IMR-90 (cell line): ENCODE measurements around the gene VPS52.

Experiments
- CEBPB ChIP-seq: IDR thresholded peaks from 2 replicates; pipeline ENCODE4 v1.6.1; 2012; ENCODE audit warnings: low read depth, low read length, improper control_type of control experiment
- CTCF ChIP-seq: conservative IDR thresholded peaks from 2 replicates; pipeline ENCODE4 v1.5.1; 2012; ENCODE audit warnings: mild to moderate bottlenecking, low read depth, low read length, improper control_type of control experiment
- MAZ ChIP-seq: IDR thresholded peaks from 2 replicates; pipeline ENCODE4 v1.6.1; 2012; ENCODE audit warnings: low read depth, mild to moderate bottlenecking, low read length, improper control_type of control experiment, moderate library complexity, borderline replicate concordance
- MXI1 ChIP-seq: IDR thresholded peaks from 2 replicates; pipeline ENCODE4 v1.6.1; 2012; ENCODE audit warnings: low read depth, mild to moderate bottlenecking, low read length, moderate library complexity, borderline replicate concordance
- POLR2A ChIP-seq: IDR thresholded peaks from 2 replicates; pipeline ENCODE4 v1.6.1; 2012; ENCODE audit warnings: mild to moderate bottlenecking, low read depth, low read length
- RAD21 ChIP-seq: IDR thresholded peaks from 2 replicates; pipeline ENCODE4 v1.6.1; 2012; ENCODE audit warnings: low read length, improper control_type of control experiment
- RCOR1 ChIP-seq: IDR thresholded peaks from 2 replicates; pipeline ENCODE4 v1.6.1; 2012; ENCODE audit warnings: mild to moderate bottlenecking, low read length, improper control_type of control experiment; ENCODE audit not compliant: insufficient replicate concordance
- RFX5 ChIP-seq: IDR thresholded peaks from 2 replicates; pipeline ENCODE4 v1.8.0; 2012; ENCODE audit warnings: low read depth, mild to moderate bottlenecking, low read length, moderate library complexity
- SMC3 ChIP-seq: fragments of 150-350 bp; IDR thresholded peaks from 2 replicates; pipeline ENCODE4 v1.6.1; 2016; ENCODE audit warnings: low read depth, mild to moderate bottlenecking, antibody characterized with exemption, low read length, moderate library complexity
- TF ChIP-seq, protein P1 (sequence below): fragments of 150-350 bp; IDR thresholded peaks from 2 replicates; pipeline ENCODE4 v1.6.1; 2017; ENCODE audit warnings: mild to moderate bottlenecking, antibody characterized with exemption, low read length, low read depth

- TF ChIP-seq CEBPB, result no peak
- no peak for TF ChIP-seq CTCF
- no peak for TF ChIP-seq RCOR1
- TF ChIP-seq MAZ, result no peak
- no peak for TF ChIP-seq MXI1
- no peak for TF ChIP-seq RAD21
- TF ChIP-seq, protein P1, sequence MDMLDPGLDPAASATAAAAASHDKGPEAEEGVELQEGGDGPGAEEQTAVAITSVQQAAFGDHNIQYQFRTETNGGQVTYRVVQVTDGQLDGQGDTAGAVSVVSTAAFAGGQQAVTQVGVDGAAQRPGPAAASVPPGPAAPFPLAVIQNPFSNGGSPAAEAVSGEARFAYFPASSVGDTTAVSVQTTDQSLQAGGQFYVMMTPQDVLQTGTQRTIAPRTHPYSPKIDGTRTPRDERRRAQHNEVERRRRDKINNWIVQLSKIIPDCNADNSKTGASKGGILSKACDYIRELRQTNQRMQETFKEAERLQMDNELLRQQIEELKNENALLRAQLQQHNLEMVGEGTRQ, result no peak
- no peak for TF ChIP-seq POLR2A
- TF ChIP-seq RFX5, result no peak
- no peak for TF ChIP-seq SMC3
These were observed 8.9 kb upstream of the VPS52 start for GRCh38 chr6:33280539-33280938.
